GM21825 (cell line): Measurements from ENCODE around the gene MAF.

Source experiments
- ATAC-seq: cut with Tn5 transposase; IDR thresholded peaks from one replicate; pipeline ENCODE4 v1.9.1; 2021; ENCODE audit warnings: mild to moderate bottlenecking, moderate library complexity; ENCODE audit not compliant: unreplicated experiment

MAF gene

DNA sequence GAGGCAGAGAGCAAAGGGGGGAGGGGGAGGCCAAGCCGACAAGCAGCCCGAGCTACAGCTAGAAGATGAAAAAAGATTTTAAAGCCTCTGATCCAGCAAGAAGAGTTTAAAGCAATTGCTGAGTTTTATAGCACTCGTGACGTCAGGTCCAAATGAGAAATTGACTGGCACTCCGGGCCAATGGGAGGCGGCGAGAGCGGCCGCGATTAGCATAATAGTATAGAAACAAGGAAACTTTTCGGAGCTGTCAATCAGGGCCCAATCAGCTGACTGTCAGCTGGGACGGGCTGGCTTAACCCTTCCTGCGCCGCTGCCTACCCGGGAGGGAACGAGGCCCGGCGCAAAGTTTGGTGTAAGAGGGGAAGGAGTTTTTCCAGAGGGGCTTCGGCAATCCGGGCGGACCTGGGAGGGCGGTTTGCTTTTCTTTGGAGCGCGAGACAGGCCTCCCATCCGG is at the start of gene MAF:
Gene MAF, minus strand, starts transcription at position 100 of the 454 bp plus-strand sequence. CDS start 835 bp downstream, outside the sequence.
- no peak for ATAC-seq

GRCh38 chr16:79648826-79649225 is 48.3 kb upstream of the MAF start:
- ATAC-seq: no peak

- no peak for ATAC-seq
Observed at GRCh38 chr16:79647586-79647985, 47.0 kb upstream of the MAF start.

DNA sequence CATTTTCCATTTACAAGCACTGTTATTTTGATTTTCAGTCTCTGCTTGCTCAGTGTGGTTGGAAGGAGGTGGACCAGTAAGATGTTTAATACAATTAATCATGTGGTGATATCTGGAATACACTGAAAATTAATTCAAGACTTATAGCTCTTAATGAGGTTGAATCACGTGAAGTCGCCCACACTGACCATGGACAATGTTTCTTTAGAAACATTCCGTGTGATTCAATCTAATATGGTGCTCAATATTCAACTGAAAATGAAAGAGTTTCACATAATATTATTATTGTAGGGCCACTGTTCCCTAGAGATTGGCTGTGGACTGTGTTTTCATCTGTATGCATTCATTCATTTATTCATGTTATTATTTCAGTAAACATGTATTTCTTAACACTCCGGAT is 45.2 kb upstream of the MAF start:
- no peak for ATAC-seq

- ATAC-seq: no peak
Observed at GRCh38 chr16:79644971-79645667, 44.6 kb upstream of the MAF start.

DNA sequence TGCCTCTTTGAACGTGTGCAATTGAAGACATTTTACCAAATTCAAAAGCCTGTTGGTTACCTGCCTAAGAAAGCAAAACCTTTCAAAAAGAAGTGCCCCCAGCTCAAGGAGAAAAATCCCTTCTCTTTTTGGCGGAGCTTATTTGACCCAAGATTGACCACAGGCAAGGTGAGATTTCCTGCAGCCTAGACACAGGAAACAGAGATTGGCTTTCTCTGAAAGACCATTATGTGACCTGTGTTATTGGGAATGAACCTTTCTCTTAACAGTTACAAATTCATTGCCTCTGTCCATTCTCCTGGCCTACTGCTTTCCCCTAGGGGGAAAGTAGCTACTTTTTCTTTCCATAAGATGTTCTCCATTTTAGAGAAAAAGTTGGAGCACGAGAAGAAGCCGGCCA is 42.1 kb upstream of the MAF start:
- ATAC-seq: no peak

GRCh38 chr16:79640513-79641360 is 40.2 kb upstream of the MAF start:
- ATAC-seq: no peak

DNA sequence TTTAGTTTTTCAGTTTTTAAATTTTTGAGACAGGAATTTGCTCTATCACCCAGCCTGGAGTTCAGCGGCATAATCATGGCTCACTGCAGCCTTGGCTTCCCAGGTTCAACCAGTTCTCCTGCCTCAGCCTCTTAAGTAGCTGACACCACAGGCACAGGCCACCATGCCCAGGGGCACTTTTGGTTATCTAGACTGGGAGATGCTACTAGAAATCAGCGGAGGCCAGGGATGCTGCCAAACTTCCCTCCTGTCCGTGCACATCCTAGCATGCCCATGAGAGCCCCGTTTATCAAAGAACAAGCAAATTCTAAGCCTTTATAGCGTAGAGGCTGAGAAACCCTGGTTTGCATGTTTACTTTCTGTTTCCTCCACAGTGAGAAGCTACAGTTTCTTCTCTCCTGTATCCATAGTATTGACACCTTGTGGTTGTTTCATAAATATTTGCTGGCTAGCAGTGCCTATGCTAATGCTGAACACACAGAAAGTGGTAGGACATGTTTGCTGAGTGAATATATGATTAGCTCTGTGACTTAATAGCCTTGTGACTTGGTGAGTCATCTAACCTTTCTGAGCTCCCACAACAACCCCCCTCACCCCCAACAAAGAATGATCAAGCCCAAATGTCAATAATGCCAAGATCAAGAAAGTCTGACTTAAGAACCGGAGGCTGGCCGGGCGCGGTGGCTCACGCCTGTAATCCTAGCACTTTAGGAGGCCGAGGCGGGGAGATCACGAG is 39.2 kb upstream of the MAF start:
- no peak for ATAC-seq

- ATAC-seq: no peak
Observed at GRCh38 chr16:79638386-79638785, 37.8 kb upstream of the MAF start.

GRCh38 chr16:79635488-79635887 is 35.0 kb upstream of the MAF start:
- no peak for ATAC-seq

- no peak for ATAC-seq
Observed at GRCh38 chr16:79634298-79634697, 33.8 kb upstream of the MAF start.

DNA sequence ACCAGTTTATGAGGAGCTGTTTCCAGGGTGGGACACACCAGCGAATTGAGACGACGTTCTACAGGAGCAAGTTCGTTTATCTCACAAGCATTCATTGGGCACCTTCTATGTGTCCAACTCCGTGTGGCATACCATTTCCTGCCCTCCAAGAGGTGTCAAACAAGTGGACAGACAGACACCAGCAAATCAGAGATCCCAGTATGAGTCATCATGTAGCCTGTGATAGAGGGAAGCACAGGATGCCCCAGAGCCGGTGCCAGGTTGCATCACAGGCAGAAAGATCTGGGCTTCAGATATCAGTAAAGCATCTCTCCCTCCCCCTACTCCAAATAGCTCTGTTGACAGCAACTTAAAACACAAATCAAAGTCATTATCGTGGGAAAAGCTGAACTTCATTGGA is 31.8 kb upstream of the MAF start:
- ATAC-seq: no peak

- ATAC-seq: no peak
Observed at GRCh38 chr16:79628988-79629387, 28.5 kb upstream of the MAF start.

DNA sequence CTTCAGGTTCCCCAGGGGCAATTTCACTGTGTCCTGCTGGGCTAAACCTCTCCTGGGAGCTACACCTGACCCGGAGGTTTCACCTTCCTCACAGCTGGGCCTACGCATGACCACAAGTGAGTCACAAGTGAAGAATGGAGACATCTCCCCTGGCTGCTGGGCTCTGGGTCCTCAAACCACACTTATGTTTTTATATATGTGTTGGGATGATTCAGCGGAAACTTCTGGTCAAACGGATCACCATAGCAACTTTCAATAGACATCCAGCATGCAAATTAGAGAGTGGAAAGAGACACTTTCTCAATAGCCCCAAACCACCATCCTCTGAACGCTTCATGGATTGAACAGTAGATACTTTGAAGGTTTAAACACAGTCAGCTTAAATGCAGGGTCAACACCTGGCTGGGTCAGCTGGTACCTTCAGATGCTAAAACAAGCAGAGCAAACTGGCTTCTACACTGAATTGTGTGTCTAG is 28.0 kb upstream of the MAF start:
- peak; percentile 95 for ATAC-seq

- ATAC-seq: no peak
Observed at GRCh38 chr16:79627092-79627491, 26.6 kb upstream of the MAF start.

GRCh38 chr16:79625738-79626137 is 25.2 kb upstream of the MAF start:
- no peak for ATAC-seq

DNA sequence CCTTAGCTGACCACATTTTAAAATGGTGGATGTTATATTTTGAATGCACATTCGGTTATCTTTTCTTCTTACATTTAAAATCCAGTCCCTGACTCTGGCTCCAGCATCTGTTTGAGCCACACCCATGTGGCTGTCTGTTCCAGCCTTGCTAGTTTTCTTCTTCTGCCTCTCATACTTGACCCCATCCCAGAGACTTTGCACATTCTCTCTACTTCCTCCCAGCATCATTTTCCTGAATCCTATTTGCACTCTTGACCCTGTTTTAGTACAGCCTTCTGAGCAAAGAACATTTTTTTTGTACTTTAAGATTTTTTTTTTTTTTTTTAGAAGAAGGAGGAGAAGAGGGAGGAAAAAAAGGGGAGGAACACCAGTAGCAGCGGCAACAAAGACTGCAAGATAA is 23.3 kb upstream of the MAF start:
- ATAC-seq: no peak

- no peak for ATAC-seq
Observed at GRCh38 chr16:79623062-79623461, 22.5 kb upstream of the MAF start.

DNA sequence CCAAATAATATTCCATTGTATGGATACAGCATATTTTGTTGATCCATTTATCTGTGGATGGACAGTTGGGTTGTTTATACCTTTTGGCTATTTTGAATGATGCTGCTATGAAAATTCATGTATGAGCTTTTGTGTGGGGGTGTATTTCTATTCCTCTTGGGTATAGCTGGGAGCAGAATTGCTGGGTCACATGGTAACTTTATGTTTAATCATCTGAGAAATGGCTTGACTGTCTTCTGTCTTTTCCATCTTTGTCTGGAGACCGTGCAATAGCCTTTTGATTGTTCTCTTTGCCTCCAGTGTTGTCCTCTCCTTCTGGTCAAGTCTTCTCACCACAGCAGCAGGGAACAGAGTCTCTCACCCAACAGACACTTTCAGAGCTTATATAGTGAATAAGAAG is 20.5 kb upstream of the MAF start:
- ATAC-seq: no peak

DNA sequence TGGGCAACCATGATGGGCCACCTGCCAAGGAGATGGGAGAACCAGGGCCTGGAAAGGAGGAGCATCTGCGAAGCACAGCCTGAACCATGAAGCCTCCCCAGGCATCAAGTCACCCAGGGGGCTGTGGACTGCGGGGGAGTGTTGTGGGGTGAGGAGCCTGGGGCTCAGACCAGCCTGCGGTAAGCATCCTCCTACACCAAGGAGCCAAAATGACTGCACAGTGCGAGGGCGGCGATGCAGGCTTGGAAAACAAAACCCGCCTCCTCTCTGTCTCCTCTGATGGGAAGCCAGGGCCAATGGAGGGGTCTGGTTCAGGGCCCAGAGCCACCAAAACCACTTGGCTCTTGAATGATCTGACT is 18.1 kb upstream of the MAF start:
- no peak for ATAC-seq

DNA sequence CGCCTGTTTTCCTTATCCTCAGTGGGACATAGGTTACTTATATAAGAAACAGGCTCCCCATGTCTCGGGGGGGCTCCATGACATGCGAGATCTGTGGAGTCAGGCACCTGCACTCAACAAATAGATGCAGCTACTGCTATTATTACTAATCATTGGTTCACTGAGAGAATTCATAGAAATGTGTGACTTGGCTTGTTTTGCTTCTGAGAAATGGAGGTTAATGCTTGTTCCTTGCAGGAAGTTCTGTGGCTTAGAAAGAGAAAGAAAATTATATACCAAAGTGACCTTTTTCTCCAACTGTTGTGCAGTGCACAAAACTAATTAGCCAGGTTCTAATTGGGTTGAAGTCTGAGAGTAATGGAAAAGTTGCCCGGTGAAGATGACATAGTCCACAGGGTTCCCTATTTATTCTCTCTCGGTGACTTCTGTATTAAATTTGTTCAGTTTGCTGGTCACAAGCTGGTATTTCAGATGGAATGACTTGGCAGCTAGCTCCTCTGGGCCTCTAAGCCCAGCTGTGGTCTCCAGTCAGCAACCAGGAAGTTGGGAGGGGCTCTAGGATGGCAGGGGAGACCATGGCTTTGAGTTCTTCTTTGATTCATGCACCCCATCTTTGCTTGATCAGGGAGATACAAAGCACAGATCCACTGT is 17.6 kb upstream of the MAF start:
- ATAC-seq: no peak
